Smooth muscle cell (in vitro differentiated cells): ENCODE data around the gene BPIFB2. TPM values are rescaled to one million over a fixed set of nuclear protein-coding genes. Genes with fewer than 3 reads are reported as not detected.

Source experiments
- DNase-seq: peaks from one replicate; lab custom pipeline; 2025; ENCODE audit not compliant: unreplicated experiment; lab: John Stamatoyannopoulos, UW
- H2AFZ ChIP-seq: fragments of 200-600 bp; sonication (generic); 2 replicates; pipeline ENCODE4 v1.6.0; 2016; ENCODE audit warnings: antibody characterized with exemption, low read depth, mild to moderate bottlenecking
- H3F3A ChIP-seq: fragments of 200-600 bp; sonication (generic); 2 replicates; pipeline ENCODE4 v1.6.0; 2017; ENCODE audit warnings: antibody characterized with exemption, low read depth
- H3K27ac ChIP-seq: fragments of 200-600 bp; sonication (generic); 2 replicates; pipeline ENCODE4 v1.5.1; 2016; ENCODE audit warnings: low read depth, mild to moderate bottlenecking
- H3K27me3 ChIP-seq: fragments of 200-600 bp; sonication (generic); 2 replicates; pipeline ENCODE4 v1.6.1; 2016; ENCODE audit warnings: low read depth, mild to moderate bottlenecking
- H3K36me3 ChIP-seq: fragments of 200-600 bp; sonication (generic); 2 replicates; pipeline ENCODE4 v1.5.1; 2016; ENCODE audit warnings: low read depth
- H3K4me1 ChIP-seq: fragments of 200-600 bp; sonication (generic); 2 replicates; pipeline ENCODE4 v1.5.1; 2016; ENCODE audit warnings: low read depth
- H3K4me2 ChIP-seq: fragments of 200-600 bp; sonication (generic); 2 replicates; pipeline ENCODE4 v1.6.0; 2016; ENCODE audit warnings: mild to moderate bottlenecking
- H3K4me3 ChIP-seq: fragments of 200-600 bp; sonication (generic); 2 replicates; pipeline ENCODE4 v1.5.1; 2016; ENCODE audit warnings: mild to moderate bottlenecking
- H3K79me2 ChIP-seq: fragments of 200-600 bp; sonication (generic); 2 replicates; pipeline ENCODE4 v1.6.0; 2016; ENCODE audit warnings: low read depth, mild to moderate bottlenecking
- H3K9ac ChIP-seq: fragments of 200-600 bp; sonication (generic); 2 replicates; pipeline ENCODE4 v1.6.0; 2016; ENCODE audit warnings: low read depth
- H3K9me3 ChIP-seq: fragments of 200-600 bp; sonication (generic); replicated peaks from 2 replicates; pipeline ENCODE4 v1.5.1; 2016; ENCODE audit warnings: low read depth
- H4K20me1 ChIP-seq: fragments of 200-600 bp; sonication (generic); 2 replicates; pipeline ENCODE4 v1.6.0; 2016; ENCODE audit warnings: low read depth
- WGBS: methylation state at CpG from one replicate; pipeline ENCODE4 v1.1.7; 2016; ENCODE audit warnings: low lambda C conversion rate; 5-methylcytosine and 5-hydroxymethylcytosine counted together
- polyA plus RNA-seq: library from polyadenylated mRNA; unstranded; fragments of >200 nt; fragmentation: Nextera tagmentation; extraction: Ambion mirVana; gene quantifications from 2 replicates; pipeline ENCODE4 v1.2.1, GENCODE V29; 2016
- total RNA-seq: library from RNA; depleted of rRNA; stranded (reverse); fragments of >200 nt; gene quantifications from 2 replicates; pipeline ENCODE4 v1.2.3, GENCODE V29; 2014
- TF ChIP-seq, protein P1 (sequence below): fragments of 200-600 bp; sonication (generic); IDR thresholded peaks from 2 replicates; pipeline ENCODE4 v1.5.1; 2017; ENCODE audit warnings: borderline replicate concordance, mild to moderate bottlenecking, antibody characterized with exemption; ENCODE audit not compliant: insufficient read depth, poor library complexity, severe bottlenecking

Gene BPIFB2
- total and polyA plus RNA-seq, 2 experiments from 2014 or later, result not detected

DNA sequence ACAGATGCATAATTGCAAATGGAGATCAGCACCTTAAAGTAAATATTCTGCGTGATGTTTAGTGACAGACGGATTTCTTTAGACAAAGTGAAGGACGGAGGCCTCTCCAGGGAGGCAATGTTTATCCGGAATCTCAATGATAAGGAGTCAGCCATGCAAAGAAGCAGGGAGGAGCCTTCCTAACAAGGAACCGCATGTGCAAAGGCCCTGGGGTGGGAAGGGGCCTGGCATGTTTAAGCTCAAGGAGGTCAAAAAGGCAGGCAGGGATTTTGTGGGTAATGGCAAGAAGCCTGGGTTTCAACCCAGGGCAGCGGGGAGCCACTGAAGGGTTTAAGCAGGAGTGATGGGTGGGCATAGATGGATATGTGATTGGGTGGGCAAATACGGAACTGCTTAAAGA, 46.9 kb downstream of the BPIFB2 start:
- Histone ChIP-seq H4K20me1 (no peaks in the 10 kb centered on the region), H3K79me2 (no peaks in the 10 kb centered on the region), H3K4me1 (no peaks in the 10 kb centered on the region), H3K9ac (no peak overlapping the region), H3F3A (no peaks in the 10 kb centered on the region), H3K27ac (no peak overlapping the region), H3K27me3 (no peaks in the 10 kb centered on the region), H3K36me3 (no peaks in the 10 kb centered on the region), H3K4me3 (no peak overlapping the region), H3K9me3 (no peaks in the 10 kb centered on the region), H3K4me2 (no peak overlapping the region), H2AFZ (no peak overlapping the region)
- WGBS, result 95% methylated on average over 7 of the region's 7 CpGs
- TF ChIP-seq, protein P1, sequence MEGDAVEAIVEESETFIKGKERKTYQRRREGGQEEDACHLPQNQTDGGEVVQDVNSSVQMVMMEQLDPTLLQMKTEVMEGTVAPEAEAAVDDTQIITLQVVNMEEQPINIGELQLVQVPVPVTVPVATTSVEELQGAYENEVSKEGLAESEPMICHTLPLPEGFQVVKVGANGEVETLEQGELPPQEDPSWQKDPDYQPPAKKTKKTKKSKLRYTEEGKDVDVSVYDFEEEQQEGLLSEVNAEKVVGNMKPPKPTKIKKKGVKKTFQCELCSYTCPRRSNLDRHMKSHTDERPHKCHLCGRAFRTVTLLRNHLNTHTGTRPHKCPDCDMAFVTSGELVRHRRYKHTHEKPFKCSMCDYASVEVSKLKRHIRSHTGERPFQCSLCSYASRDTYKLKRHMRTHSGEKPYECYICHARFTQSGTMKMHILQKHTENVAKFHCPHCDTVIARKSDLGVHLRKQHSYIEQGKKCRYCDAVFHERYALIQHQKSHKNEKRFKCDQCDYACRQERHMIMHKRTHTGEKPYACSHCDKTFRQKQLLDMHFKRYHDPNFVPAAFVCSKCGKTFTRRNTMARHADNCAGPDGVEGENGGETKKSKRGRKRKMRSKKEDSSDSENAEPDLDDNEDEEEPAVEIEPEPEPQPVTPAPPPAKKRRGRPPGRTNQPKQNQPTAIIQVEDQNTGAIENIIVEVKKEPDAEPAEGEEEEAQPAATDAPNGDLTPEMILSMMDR, result no peak
- no peak for DNase-seq

DNA sequence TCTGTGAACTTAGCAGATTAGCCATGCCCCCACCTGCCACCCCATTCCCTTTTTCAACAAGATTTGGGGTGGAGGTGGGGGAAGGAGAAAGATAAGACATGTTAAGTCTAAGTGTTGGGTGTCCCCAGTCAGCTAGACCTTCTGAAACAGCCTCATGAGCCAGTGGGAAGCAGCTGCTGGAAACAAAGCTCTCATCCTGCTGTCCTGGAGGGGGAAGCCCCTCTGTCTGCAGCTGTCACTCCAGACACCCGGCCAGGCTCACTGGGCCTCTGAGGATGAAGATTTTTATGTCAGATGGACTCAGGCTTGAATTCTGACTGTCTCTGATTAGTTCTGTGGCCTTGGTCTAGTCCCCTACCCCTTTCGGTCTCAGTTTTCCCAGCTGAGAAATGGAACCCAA, 47.3 kb downstream of the BPIFB2 start:
- 90% methylated on average over 2 of the region's 2 CpGs for WGBS
- no peaks in the 10 kb centered on the region for H4K20me1 ChIP-seq
- no peak for DNase-seq
- no peaks in the 10 kb centered on the region for H3F3A ChIP-seq
- H3K27me3 ChIP-seq, result no peaks in the 10 kb centered on the region
- no peak overlapping the region for H3K4me2 ChIP-seq
- H3K9me3 ChIP-seq, result no peaks in the 10 kb centered on the region
- no peaks in the 10 kb centered on the region for H3K36me3 ChIP-seq
- no peaks in the 10 kb centered on the region for H3K79me2 ChIP-seq
- TF ChIP-seq, protein P1, result no peak
- no peak overlapping the region for H3K27ac ChIP-seq
- no peak overlapping the region for H2AFZ ChIP-seq
- no peaks in the 10 kb centered on the region for H3K4me1 ChIP-seq
- H3K9ac ChIP-seq, result no peak overlapping the region
- H3K4me3 ChIP-seq, result no peak overlapping the region

GRCh38 chr20:33059136-33059535, 51.6 kb downstream of the BPIFB2 start:
- H3K79me2 ChIP-seq, result no peaks in the 10 kb centered on the region
- DNase-seq, result no peak
- H4K20me1 ChIP-seq, result no peaks in the 10 kb centered on the region
- H3K4me3 ChIP-seq, result no peak overlapping the region
- 68% methylated on average over 7 of the region's 7 CpGs for WGBS
- no peak overlapping the region for H3K4me2 ChIP-seq
- H2AFZ ChIP-seq, result no peak overlapping the region
- H3K9ac ChIP-seq, result no peak overlapping the region
- no peaks in the 10 kb centered on the region for H3K9me3 ChIP-seq
- H3K4me1 ChIP-seq, result no peaks in the 10 kb centered on the region
- no peak overlapping the region for H3K27ac ChIP-seq
- H3K27me3 ChIP-seq, result no peaks in the 10 kb centered on the region
- no peaks in the 10 kb centered on the region for H3K36me3 ChIP-seq
- H3F3A ChIP-seq, result no peaks in the 10 kb centered on the region
- TF ChIP-seq, protein P1, result no peak

- Histone ChIP-seq H3K4me3 (no peak overlapping the region), H3K9ac (no peak overlapping the region), H3K4me2 (no peak overlapping the region), H3K79me2 (no peaks in the 10 kb centered on the region), H3K4me1 (no peaks in the 10 kb centered on the region), H3K27ac (no peak overlapping the region), H3K27me3 (no peaks in the 10 kb centered on the region), H3K36me3 (no peaks in the 10 kb centered on the region), H2AFZ (no peak overlapping the region), H3K9me3 (no peaks in the 10 kb centered on the region), H4K20me1 (no peaks in the 10 kb centered on the region), H3F3A (no peaks in the 10 kb centered on the region)
- DNase-seq, result no peak
- 95% methylated on average over 22 of the region's 22 CpGs for WGBS
- TF ChIP-seq, protein P1, result no peak
Observed at GRCh38 chr20:33059741-33060390, 52.4 kb downstream of the BPIFB2 start.
